Measurements from ENCODE around the gene SSTR5.

The SSTR5 gene

GRCh38 chr16:1055557-1055924 is 17.0 kb upstream of the SSTR5 start:
- DNase-seq: no peak

GRCh38 chr16:1056196-1056595 is 16.4 kb upstream of the SSTR5 start:
- DNase-seq: no peak

- peak; percentile 10 for DNase-seq
Measured at GRCh38 chr16:1057252-1057932, 15.2 kb upstream of the SSTR5 start.

GRCh38 chr16:1058216-1058615 is 14.3 kb upstream of the SSTR5 start:
- DNase-seq: no peak

- no peak for DNase-seq
Measured at GRCh38 chr16:1059310-1059709, 13.2 kb upstream of the SSTR5 start.

GRCh38 chr16:1060416-1061340 is 11.9 kb upstream of the SSTR5 start:
- DNase-seq: no peak

- no peak for DNase-seq
Measured at GRCh38 chr16:1061769-1062505, 10.6 kb upstream of the SSTR5 start.

GRCh38 chr16:1062895-1063294 is 9.7 kb upstream of the SSTR5 start:
- DNase-seq: no peak

GRCh38 chr16:1063728-1064127 is 8.8 kb upstream of the SSTR5 start:
- DNase-seq: no peak

GRCh38 chr16:1065469-1066128 is 6.9 kb upstream of the SSTR5 start:
- DNase-seq: no peak

GRCh38 chr16:1066584-1067172 is 5.9 kb upstream of the SSTR5 start:
- DNase-seq: no peak

- no peak for DNase-seq
Measured at GRCh38 chr16:1067629-1068028, 4.9 kb upstream of the SSTR5 start.

- DNase-seq: no peak
Measured at GRCh38 chr16:1068451-1068850, 4.1 kb upstream of the SSTR5 start.

GRCh38 chr16:1069154-1069553 is 3.4 kb upstream of the SSTR5 start:
- DNase-seq: no peak

GRCh38 chr16:1070084-1070863 is 2.3 kb upstream of the SSTR5 start:
- no peak for DNase-seq

- no peak for DNase-seq
Measured at GRCh38 chr16:1070864-1071408, 1.6 kb upstream of the SSTR5 start.

- DNase-seq: no peak
Measured at GRCh38 chr16:1071561-1072225, 854 bp upstream of the SSTR5 start.

- no peak for DNase-seq
Measured at GRCh38 chr16:1073262-1073558, 663 bp downstream of the SSTR5 start.

- no peak for DNase-seq
Measured at GRCh38 chr16:1073566-1074378, 1.2 kb downstream of the SSTR5 start.

GRCh38 chr16:1074379-1074649 is 1.8 kb downstream of the SSTR5 start:
- no peak for DNase-seq

- no peak for DNase-seq
Measured at GRCh38 chr16:1075546-1075945, 3.0 kb downstream of the SSTR5 start.

Data from GOT3 (cell line).